Right cardiac atrium (tissue), 5 donors: ENCODE measurements around the gene HOMER3. TPM values are rescaled to one million over a fixed set of nuclear protein-coding genes. Genes with fewer than 3 reads are reported as not detected.
A peak's percentile ranks its signal among the peaks of the same experiment; 100 is the strongest.
"Not testable (repeated sequence)": the region's sequence is repeated elsewhere in the genome, so short reads cannot be mapped to it uniquely, and the experiment has no call there.

ENCODE experiments used
- ATAC-seq, 2 donors: fragments of 200-7000 bp; cut with Tn5 transposase; one replicate each; pipeline versions ENCODE4 v1.8.0 to v1.9.1; 2020; ENCODE audit warnings: moderate library complexity in 2 of 2, mild to moderate bottlenecking in 1 of 2
- DNase-seq, 3 donors: peaks; one replicate each; pipeline ENCODE4 v3.0.0-alpha.2; 2020
- H3K27ac ChIP-seq: one replicate; pipeline ENCODE4 v1.5.1; 2013; ENCODE audit warnings: mild to moderate bottlenecking, low read length, control low read depth, moderate library complexity
- H3K27me3 ChIP-seq: one replicate; pipeline ENCODE4 v1.6.1; 2013; ENCODE audit not compliant: control insufficient read depth, insufficient read depth
- H3K4me1 ChIP-seq: one replicate; pipeline ENCODE4 v1.6.1; 2013; ENCODE audit warnings: low read length; ENCODE audit not compliant: control insufficient read depth, insufficient read depth
- H3K4me3 ChIP-seq: one replicate; pipeline ENCODE4 v1.5.1; 2013; ENCODE audit warnings: low read length, control low read depth
- H3K9me3 ChIP-seq: one replicate; pipeline ENCODE4 v1.6.1; 2013; ENCODE audit warnings: low read length; ENCODE audit not compliant: control insufficient read depth
- WGBS: extraction: QIAGEN DNeasy Blood & Tissue Kit; methylation state at CpG from one replicate; pipeline ENCODE4 v1.1.7; 2013; 5-methylcytosine and 5-hydroxymethylcytosine counted together
- intact Hi-C, 4 donors: fragments of 100-400 bp; cut with DNase I; formaldehyde crosslinking; loops; one replicate each; pipeline versions ENCODE4 v1.11.0 to v1.14.0; 2022 to 2023
- polyA plus RNA-seq: library from polyadenylated mRNA; stranded (reverse); fragments of 200-250 nt; gene quantifications from one replicate; pipeline ENCODE4 v1.2.3, GENCODE V29; 2013
- total RNA-seq, 4 donors: library from RNA; stranded (reverse); fragmentation: NEBNext Ultra II Directional; extraction: Animal tissue kit (Norgen Biotek cat#: 25700); gene quantifications; one replicate each; pipeline ENCODE4 v1.2.1, GENCODE V29; 2021
- donor health status: healthy with polysubstance abuse.
- donor health status: DM: no; HTN: yes; CAD: no.
- donor health status: DM: no; HTN: no; CAD: no.
- donor health status: DM: no; HTN: yes; CAD: no; lungs with severe emphysema.
- donor health status: DM: yes; HTN: yes; CAD: no.

The HOMER3 gene
- total and polyA plus RNA-seq, 5 donors = 10.2 to 26.5 (median 12.8) TPM

- 57% methylated on average over 17 of the region's 17 CpGs for WGBS
- ATAC-seq, DNase-seq, H3K27me3 ChIP-seq, intact Hi-C loops, H3K4me1 ChIP-seq, H3K9me3 ChIP-seq, H3K27ac ChIP-seq, H3K4me3 ChIP-seq: not testable (repeated sequence)
Observed at GRCh38 chr19:18952364-18953003, 11.5 kb upstream of the HOMER3 start.

GRCh38 chr19:18951721-18952281 lies 10.8 kb upstream of the HOMER3 start:
- Histone ChIP-seq H3K27me3 (no peaks in the 10 kb centered on the region), H3K27ac (no peak overlapping the region), H3K4me3 (no peak overlapping the region), H3K9me3 (no peaks in the 10 kb centered on the region), H3K4me1 (no peaks in the 10 kb centered on the region)
- ATAC-seq (no peak), DNase-seq (peak in 1 of 3 donors; percentile 9)
- intact Hi-C loops = no loop called here
- WGBS = 90% methylated on average over 7 of the region's 7 CpGs

GRCh38 chr19:18949858-18950257 lies 8.8 kb upstream of the HOMER3 start:
- DNase-seq = no peak
- WGBS = 92% methylated on average over 3 of the region's 3 CpGs
- Histone ChIP-seq H3K9me3 (no peaks in the 10 kb centered on the region), H3K4me1 (no peaks in the 10 kb centered on the region), H3K27ac (no peak overlapping the region), H3K27me3 (no peaks in the 10 kb centered on the region), H3K4me3 (no peak overlapping the region)
- ATAC-seq = no peak
- intact Hi-C loops = no loop called here

- no peaks in the 10 kb centered on the region for H3K27me3 ChIP-seq
- H3K27ac ChIP-seq = no peak overlapping the region
- 83% methylated on average over 5 of the region's 5 CpGs for WGBS
- ATAC-seq (peak in 1 of 2 donors; percentile 16), DNase-seq (no peak)
- H3K9me3 ChIP-seq = no peaks in the 10 kb centered on the region
- intact Hi-C loops = no loop called here
- H3K4me3 ChIP-seq = no peak overlapping the region
- no peaks in the 10 kb centered on the region for H3K4me1 ChIP-seq
Observed at GRCh38 chr19:18948976-18949356, 7.9 kb upstream of the HOMER3 start.

- intact Hi-C loops = no loop called here
- H3K4me3 ChIP-seq = no peak overlapping the region
- no peaks in the 10 kb centered on the region for H3K4me1 ChIP-seq
- peak in 1 of 3 donors; percentile 30 for DNase-seq
- 78% methylated on average over 15 of the region's 15 CpGs for WGBS
- no peaks in the 10 kb centered on the region for H3K27me3 ChIP-seq
- no peaks in the 10 kb centered on the region for H3K9me3 ChIP-seq
- ATAC-seq = peak in 1 of 2 donors; percentile 38
- no peak overlapping the region for H3K27ac ChIP-seq
Observed at GRCh38 chr19:18948075-18948975, 7.3 kb upstream of the HOMER3 start.

GRCh38 chr19:18946918-18947317 lies 5.9 kb upstream of the HOMER3 start:
- Histone ChIP-seq H3K9me3 (no peaks in the 10 kb centered on the region), H3K4me3 (no peak overlapping the region), H3K27ac (no peak overlapping the region), H3K27me3 (no peaks in the 10 kb centered on the region), H3K4me1 (no peaks in the 10 kb centered on the region)
- 88% methylated on average over 14 of the region's 14 CpGs for WGBS
- intact Hi-C loops = no loop called here
- DNase-seq (peak in 1 of 3 donors; percentile 50), ATAC-seq (no peak)

GRCh38 chr19:18946335-18946734 lies 5.3 kb upstream of the HOMER3 start:
- no peak for DNase-seq
- intact Hi-C loops = no loop called here
- ATAC-seq = no peak
- Histone ChIP-seq H3K4me1 (no peaks in the 10 kb centered on the region), H3K4me3 (no peak overlapping the region), H3K27ac (no peak overlapping the region), H3K9me3 (no peaks in the 10 kb centered on the region), H3K27me3 (no peaks in the 10 kb centered on the region)

- 90% methylated on average over 9 of the region's 9 CpGs for WGBS
- H3K27ac ChIP-seq = no peak overlapping the region
Observed at GRCh38 chr19:18945297-18945696, 4.3 kb upstream of the HOMER3 start.

GRCh38 chr19:18943465-18943864 lies 2.4 kb upstream of the HOMER3 start:
- peak in 1 of 3 donors; percentile 13 for DNase-seq
- no peaks in the 10 kb centered on the region for H3K27me3 ChIP-seq
- no peak overlapping the region for H3K27ac ChIP-seq
- intact Hi-C loops = no loop called here
- H3K9me3 ChIP-seq = no peaks in the 10 kb centered on the region
- H3K4me1 ChIP-seq = no peaks in the 10 kb centered on the region
- H3K4me3 ChIP-seq = no peak overlapping the region
- 83% methylated on average over 4 of the region's 4 CpGs for WGBS
- ATAC-seq = no peak

More at GRCh38 chr19:18945297-18945696, 4.3 kb upstream of the HOMER3 start:
- DNase-seq = peak in 1 of 3 donors; percentile 3
- Histone ChIP-seq H3K27me3 (no peaks in the 10 kb centered on the region), H3K4me3 (no peak overlapping the region), H3K9me3 (no peaks in the 10 kb centered on the region), H3K4me1 (no peaks in the 10 kb centered on the region)
- intact Hi-C loops = no loop called here
- ATAC-seq = no peak

- peak in 1 of 3 donors; percentile 27 for DNase-seq
- WGBS = 88% methylated on average over 6 of the region's 6 CpGs
- intact Hi-C loops = no loop called here
- Histone ChIP-seq H3K4me3 (no peak overlapping the region), H3K27ac (no peak overlapping the region), H3K9me3 (no peaks in the 10 kb centered on the region), H3K27me3 (no peaks in the 10 kb centered on the region), H3K4me1 (no peaks in the 10 kb centered on the region)
- no peak for ATAC-seq
Observed at GRCh38 chr19:18942692-18943091, 1.7 kb upstream of the HOMER3 start.
